GM18867 (cell line): ENCODE measurements around the gene SF1.

Source experiments
- ATAC-seq: cut with Tn5 transposase; IDR thresholded peaks from one replicate; pipeline ENCODE4 v1.9.1; 2021; ENCODE audit warnings: mild to moderate bottlenecking, moderate library complexity; ENCODE audit not compliant: unreplicated experiment

The SF1 gene

DNA sequence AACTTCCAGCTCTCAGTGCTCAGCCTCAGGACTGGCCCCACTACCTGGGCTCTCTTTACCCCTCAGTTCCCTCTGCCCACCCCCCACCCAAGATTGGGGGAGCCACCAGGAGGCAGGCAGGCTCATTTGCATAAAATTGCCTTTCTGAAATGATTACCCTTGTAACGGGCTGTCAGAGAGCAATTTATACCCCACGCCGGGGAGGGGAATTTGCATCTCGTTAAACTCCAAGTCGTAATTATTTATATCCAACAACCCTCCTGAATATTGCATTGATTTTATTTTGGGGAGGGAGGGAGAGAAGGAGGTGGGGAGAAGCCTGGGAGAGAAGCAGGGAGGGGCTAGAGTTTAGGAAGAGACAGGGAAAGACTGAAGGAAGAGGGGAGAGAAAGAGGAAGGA is 63.7 kb downstream of the SF1 start:
- no peak for ATAC-seq
